ENCODE measurements around the gene ARHGAP8.
"Not testable (repeated sequence)": the region's sequence is repeated elsewhere in the genome, so short reads cannot be mapped to it uniquely, and the experiment has no call there.

ARHGAP8 gene

GRCh38 chr22:44828193-44828592 lies 75.8 kb downstream of the ARHGAP8 start:
- DNase-seq (ENCODE audit: low spot score) = peak; percentile 57

DNA sequence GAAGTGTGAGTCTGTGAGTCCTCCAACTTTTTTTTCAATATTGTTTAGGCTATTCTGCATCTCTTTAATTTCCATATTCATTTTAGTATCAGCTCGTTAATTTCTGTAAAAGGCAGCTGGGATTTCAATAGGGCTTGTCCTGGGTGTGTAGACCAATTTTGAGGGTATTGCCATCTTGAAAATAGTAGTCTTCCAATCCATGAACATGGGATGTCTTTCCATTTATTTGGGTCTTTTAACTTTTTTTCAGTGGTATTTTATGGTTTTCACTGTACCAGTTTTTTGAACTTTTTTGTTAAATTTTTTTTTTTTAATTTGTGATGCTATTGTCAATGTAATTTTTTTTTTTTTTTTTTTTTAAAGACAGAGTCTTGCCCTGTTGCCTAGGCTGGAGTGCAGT lies 79.5 kb downstream of the ARHGAP8 start:
- DNase-seq (ENCODE audit: low spot score) = no peak

- DNase-seq (ENCODE audit: low spot score) = no peak
These were observed 81.7 kb downstream of the ARHGAP8 start for GRCh38 chr22:44834065-44834464.

GRCh38 chr22:44837481-44837880 lies 85.1 kb downstream of the ARHGAP8 start:
- DNase-seq (ENCODE audit: low spot score) = no peak

DNA sequence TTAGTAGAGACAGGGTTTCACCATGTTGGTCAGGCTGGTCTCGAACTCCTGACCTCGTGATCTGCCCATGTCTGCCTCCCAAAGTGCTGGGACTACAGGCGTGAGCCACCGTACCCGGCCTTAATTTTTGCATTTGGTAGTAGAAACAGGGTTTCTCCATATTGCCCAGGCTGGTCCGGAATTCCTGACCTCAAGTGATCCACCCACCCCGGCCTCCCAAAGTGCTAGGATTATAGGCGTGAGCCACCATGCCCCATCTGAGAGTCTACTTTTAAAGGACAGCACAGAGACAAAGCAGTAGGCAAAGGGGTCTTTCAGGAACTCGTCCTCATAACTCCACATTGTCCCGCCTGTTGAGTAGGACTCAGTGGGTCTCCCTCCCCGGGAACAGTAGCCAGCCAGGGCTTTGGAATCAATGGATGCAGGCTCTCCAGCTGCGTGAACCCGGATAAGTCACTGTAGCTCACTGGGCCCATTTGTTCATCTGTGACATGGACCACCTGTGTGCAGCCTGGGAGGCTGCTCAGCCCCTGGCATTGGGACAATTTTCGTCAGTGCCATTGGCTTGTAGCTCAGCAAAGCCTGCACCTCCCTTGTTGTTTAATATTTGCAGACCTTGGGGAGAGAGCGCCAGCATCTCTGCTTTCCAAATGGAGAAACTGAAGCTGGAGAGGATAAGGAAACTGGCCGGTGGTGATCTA lies 86.1 kb downstream of the ARHGAP8 start:
- DNase-seq (ENCODE audit: low spot score) = no peak

DNA sequence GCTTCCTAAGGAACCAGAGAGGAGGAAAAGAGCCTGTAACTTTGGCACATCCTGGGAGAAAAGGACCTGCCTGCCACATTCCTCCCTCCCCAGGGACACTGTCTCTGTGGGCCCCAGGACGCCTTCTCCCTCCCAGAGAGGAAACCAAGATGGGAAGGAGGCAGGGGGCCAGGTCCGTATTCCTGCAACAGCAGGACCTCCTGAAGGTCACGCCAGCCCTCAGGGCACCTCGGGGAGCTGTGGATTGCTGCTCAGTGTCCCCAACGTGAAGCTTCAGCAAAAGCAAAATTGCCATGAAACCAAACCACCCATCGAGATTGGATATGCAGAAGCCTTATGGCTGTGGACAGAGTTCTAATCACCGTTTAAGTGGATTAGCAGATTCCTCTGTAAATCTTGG lies 86.7 kb downstream of the ARHGAP8 start:
- no peak for DNase-seq (ENCODE audit: low spot score)

DNA sequence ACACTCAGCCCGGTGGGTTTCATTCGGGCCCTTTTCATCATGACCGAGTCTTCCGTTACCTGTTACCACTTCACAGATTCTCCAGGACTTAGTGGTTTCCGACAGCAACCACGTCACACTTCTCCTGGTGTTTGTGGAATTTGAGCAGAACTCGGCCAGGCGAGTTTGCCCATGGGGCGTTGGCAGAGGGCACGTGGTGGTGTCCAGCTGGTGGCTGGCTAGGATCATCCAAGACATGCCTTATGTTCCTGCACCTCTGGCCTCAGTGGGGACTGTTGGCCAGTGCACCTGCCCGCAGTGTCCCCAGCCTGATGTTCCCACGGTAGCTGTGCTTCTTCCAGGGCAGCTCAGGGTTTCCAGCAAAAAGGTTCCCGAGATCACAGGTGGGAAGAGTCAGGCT lies 87.3 kb downstream of the ARHGAP8 start:
- no peak for DNase-seq (ENCODE audit: low spot score)

DNA sequence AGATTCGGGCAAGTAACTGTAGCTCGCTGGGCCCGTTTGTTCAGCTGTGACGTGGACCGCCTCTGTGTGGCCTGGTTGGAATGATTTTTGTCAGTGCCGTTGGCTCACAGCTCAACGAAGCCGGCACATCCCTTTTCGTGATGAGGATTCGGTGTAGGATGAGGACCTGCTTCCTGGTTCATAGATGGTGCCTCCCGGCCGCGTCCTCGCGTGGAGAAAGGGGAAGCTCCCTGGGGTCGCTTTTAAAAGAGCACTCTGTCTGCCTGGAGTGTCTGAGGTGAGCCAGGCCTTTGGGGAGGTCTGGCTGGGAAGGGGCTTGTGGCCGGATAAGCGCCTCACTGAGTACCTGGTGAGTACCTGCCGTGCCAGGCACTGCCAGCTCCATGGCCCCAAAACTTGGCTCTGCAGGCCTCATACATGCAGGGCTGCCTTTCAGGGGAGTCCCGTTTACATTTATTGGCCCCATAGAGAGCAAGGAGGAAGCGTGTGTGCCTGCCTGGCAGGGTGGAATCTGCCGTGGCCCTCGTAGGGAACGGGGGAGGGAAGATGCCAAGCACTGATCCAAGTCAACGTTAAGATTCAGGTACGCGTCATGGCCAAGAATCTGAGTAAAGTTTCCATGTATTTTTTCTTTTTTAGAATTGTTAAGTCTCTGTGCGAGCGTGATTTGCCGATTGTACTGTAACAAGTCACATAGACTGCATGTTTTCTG lies 88.4 kb downstream of the ARHGAP8 start:
- DNase-seq (ENCODE audit: low spot score) = no peak

DNA sequence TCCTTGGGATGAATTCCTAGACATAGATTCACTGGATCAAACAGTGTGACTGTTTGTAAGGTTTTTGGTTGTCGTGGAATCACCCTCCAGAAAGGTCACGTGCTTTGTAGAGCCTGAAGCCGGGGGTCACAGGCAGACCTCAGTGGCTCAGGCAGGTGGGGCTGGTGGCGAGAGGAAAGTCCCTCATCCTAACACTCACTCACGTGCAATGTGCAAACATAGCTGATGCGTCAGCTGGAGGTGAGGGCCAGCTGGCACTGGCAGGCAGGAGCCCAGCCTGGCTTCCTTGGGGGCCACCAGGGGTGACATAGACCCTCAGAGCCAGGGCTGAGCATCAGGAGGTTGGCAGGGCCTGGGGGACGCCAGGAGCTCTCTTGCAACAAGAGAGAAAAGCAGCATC lies 90.0 kb downstream of the ARHGAP8 start:
- DNase-seq (ENCODE audit: low spot score) = no peak

- DNase-seq (ENCODE audit: low spot score) = no peak
These were observed 92.8 kb downstream of the ARHGAP8 start for GRCh38 chr22:44845191-44845590.

GRCh38 chr22:44845796-44846720 lies 93.7 kb downstream of the ARHGAP8 start:
- no peak for DNase-seq (ENCODE audit: low spot score)

DNA sequence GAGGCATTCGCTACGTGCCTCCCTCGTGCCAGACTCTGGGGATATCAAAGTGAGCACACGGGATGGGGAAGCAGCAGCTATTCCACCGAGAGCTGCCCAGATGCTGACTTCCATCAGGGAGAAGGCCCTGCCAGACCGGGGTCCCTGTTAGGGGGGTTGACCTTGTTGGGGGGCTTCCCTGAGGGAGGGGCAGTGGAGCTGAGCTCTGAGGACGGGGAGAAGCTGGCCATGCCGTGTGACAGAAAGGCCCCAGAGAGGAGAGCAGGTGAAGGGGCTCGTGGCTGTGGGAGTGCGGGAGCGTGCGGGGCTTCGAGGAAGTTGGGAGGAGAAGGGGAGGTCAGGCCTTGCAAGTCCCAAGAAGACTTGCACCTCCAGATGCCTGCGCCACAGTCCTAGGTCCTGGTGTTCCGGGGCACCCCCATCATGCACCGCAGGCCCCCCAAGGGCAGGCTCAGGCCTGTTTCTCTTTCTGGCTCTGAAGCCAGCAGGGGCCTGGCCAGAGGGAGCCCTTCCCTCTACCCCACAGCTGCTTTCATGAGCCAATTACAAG lies 94.4 kb downstream of the ARHGAP8 start:
- no peak for DNase-seq (ENCODE audit: low spot score)

GRCh38 chr22:44847380-44847779 lies 95.0 kb downstream of the ARHGAP8 start:
- no peak for DNase-seq (ENCODE audit: low spot score)

DNA sequence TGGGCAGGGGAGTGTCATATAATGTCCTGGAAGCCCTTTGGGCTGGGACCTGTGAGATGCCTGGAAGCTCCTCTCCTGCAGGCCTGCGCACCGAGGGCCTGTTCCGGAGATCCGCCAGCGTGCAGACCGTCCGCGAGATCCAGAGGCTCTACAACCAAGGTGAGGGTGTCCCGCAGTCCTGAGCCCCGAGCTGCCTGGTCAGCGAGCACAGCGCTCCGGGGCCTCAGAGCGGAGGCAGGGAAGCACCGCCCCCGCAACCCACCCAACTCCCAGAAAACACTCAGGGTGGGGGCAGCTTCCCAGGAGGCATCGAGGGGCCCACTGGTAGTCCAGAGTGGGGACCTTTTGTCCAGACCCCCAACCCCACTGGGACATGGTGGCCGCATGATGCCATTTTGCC lies 95.5 kb downstream of the ARHGAP8 start:
- DNase-seq (ENCODE audit: low spot score) = no peak

DNA sequence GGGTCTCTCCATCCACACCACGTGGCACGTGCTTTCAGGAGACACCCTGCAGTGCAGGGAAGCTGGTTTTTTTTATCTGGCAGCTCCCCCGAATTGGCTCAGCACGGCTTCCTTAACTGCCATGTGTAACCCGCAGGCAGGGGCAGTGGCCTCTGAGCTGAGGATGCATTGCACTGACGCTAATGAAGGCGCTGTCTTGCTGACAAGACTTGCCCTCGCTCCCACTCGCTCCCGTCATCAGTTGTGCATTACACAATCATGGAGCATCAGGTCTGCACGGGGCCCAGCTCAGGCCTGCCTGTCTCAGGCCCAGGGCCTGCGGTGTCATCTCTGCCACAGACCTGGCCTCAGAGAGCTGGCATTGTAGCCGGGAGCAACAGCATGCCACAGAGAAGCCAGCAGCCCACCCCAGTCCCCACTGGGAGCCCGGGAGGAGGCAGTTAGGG lies 95.9 kb downstream of the ARHGAP8 start:
- no peak for DNase-seq (ENCODE audit: low spot score)

DNA sequence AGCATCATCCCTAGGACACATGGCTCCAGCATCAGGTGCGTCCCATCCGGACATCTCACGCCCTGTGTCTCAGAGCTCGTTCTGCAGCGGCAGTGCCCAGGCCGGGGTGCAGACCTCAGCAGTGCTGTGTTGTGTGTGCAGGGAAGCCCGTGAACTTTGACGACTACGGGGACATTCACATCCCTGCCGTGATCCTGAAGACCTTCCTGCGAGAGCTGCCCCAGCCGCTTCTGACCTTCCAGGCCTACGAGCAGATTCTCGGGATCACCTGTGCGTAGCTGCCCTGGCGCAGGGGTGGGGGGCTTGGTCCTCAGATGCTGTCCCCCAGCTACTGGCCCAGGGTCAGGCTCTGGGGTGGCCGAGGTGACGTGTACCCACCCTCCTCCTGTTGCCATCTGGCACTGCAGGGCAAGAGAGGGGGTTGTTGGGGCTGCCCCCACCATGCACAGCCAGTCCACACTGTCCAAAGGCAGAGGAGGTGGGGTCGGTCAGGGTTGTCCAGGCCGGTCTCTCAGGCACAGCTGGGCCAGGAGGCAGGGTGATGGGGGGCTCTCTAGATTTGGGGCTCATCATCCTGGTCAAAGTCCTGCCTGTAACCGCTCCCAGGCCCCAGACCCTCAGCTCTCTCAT lies 96.5 kb downstream of the ARHGAP8 start:
- no peak for DNase-seq (ENCODE audit: low spot score)

DNA sequence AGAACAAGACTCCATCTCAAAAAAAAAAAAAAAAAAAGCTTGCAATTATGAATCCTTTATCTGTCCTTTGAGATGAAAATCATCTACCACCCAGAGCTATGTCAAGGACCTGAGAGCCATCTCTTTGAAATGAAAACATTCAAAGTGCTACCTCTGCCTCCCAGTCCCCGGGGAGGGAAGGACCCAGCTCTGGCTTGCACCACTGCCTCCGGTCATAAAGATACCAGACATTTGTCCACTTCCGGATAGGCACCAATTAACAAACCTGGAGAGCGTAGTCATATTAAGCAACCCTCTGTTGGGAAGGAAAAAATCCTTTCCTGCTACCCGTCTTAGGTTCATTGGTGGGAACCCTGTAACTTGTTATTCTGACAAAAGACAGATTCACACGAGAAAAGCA lies 98.6 kb downstream of the ARHGAP8 start:
- DNase-seq (ENCODE audit: low spot score) = no peak

- not testable (repeated sequence) for DNase-seq (ENCODE audit: low spot score)
These were observed 102.3 kb downstream of the ARHGAP8 start for GRCh38 chr22:44854641-44855040.

DNA sequence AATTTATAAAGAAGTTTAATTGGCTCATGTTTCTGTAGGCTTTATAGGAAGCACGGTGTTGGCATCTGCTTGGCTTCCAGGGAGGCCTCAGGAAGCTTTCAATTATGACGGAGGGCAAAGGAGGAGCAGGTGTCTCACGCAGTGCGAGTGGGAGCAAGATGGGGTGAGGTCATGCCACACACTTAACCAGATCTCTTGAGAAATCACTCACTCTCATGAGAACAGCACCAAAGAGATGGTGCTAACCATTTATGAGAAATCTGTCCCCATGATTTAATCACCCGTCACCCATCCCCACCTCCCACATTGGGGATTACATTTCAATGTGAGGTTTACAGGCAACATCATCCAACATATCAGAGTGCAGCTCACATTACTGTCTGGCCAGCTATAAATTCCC lies 103.5 kb downstream of the ARHGAP8 start:
- no peak for DNase-seq (ENCODE audit: low spot score)

- DNase-seq (ENCODE audit: low spot score) = not testable (repeated sequence)
These were observed 106.4 kb downstream of the ARHGAP8 start for GRCh38 chr22:44858819-44859218.

DNA sequence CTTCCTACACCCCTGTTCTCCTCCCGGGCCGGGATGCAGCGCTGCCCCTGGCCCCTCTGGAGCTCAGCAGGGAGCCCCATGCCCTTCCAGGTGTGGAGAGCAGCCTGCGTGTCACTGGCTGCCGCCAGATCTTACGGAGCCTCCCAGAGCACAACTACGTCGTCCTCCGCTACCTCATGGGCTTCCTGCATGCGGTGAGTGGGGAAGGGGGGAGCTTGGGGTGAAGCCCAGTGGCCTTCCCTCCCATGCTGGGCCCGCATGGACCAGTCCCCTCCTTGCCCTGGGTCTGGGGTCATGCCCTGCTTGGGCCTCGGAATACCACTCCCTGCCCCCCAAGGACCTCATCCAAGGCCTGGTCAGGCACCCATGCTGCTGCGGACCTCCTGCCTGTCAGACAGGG lies 107.3 kb downstream of the ARHGAP8 start:
- no peak for DNase-seq (ENCODE audit: low spot score)

DNA sequence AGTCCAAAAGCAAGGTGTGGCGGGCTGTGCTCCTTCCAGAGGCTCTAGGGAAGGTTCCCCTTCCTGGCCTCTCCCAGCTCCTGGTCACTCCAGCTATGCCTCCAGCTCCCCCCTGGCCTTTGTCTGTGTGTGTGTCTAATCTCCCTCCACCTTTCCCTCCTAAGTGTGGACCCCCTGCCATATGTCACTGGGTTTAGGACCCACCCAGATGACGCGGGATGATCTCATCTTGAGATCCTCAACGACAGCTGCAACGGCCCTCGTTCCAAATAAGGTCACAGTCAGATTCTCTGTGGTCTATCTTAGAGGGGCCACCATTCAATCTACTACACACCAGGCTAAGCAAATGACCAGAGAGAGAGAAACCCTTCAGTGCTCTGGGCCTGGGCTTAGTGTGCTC lies 107.9 kb downstream of the ARHGAP8 start:
- no peak for DNase-seq (ENCODE audit: low spot score)

Measured in GM03348 (cell line).